ENCODE data around the gene ACTBL2.
"Not testable (repeated sequence)": the region's sequence is repeated elsewhere in the genome, so short reads cannot be mapped to it uniquely, and the experiment has no call there.

Gene ACTBL2

DNA sequence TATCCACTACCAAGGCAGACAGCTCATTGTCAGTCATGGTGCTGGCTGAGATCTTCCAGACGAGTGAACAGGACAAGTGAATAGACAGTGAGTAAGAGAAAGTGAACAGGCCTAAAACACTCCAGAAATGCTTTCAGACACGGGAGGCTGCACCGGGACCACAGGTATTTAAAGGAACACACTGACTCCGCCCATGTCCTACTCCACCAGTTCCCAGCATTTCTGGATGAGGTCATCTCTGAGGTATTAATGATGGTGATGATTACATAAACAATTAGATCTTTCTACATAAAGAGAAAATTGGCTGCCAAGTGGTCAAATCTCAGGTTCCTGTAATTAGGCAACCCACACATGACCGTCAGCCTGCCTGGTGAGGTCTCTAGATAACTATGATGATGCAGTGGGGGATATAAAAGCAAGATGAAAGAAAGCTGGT lies at the start of gene ACTBL2:
TSS of gene ACTBL2 (minus strand) at position 141 of the 436 bp plus-strand sequence. CDS start at position 37, 104 bp downstream.
- no peak for DNase-seq (ENCODE audit: extremely low read depth in 1 of 2, low read depth in 1 of 2)

DNA sequence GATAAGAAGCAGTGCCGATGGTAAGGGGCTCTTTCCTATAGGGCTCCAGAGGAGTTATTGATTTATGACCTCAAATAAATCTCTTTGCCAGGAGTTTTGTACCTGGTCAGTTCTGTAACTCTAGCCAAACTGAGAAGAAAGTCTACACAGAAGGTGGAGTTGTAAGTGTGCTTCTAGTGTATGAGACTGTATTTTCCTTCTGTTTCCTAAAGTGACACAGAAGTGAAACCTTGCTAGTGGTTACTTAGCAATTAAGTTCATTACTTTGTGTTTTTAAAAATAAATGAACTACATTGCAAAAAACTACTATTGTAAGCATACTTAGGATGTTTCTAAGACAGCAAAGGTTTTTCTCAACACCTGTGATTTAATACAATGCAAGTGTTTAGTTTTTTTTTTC lies 48.7 kb upstream of the ACTBL2 start:
- no peak for DNase-seq (ENCODE audit: extremely low read depth in 1 of 2, low read depth in 1 of 2)

DNA sequence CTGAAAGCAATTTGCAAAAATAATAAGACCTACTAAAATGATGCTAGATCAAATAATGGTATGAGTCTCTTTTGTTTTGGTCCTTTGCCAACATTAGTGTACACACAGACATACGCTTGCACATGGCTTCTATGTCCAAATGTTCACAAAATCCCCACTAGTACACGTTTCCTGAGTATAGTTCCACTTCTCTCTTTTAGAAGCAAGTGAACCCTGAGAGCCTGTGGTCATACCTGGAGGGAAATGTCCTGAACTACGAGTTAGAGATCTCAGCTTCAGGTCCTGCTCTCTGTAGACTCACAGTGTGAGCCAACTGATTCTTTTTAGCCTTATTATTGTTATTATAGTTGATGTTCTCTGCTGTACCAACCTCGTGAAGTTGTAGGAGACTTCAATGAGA lies 47.3 kb upstream of the ACTBL2 start:
- DNase-seq (ENCODE audit: extremely low read depth in 1 of 2, low read depth in 1 of 2), result no peak

DNA sequence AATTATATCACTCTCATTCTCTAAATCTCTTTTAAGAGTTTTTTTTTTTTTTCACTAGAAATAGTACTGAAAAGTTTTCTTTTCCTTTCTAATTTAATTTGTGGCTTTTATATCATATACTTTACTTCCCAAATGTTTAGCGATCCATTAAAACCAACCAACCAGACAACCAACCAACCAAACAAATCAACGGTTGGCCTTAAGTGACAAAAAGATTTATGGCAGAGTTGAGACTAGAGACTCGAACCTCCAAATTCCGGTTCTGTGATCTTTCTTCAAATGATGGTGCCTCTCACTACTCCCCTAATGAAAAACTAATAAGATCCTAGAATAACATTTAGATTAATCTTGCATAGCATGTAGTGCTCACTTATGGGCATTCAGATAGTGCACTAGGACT lies 45.3 kb upstream of the ACTBL2 start:
- DNase-seq (ENCODE audit: extremely low read depth in 1 of 2, low read depth in 1 of 2), result no peak

DNA sequence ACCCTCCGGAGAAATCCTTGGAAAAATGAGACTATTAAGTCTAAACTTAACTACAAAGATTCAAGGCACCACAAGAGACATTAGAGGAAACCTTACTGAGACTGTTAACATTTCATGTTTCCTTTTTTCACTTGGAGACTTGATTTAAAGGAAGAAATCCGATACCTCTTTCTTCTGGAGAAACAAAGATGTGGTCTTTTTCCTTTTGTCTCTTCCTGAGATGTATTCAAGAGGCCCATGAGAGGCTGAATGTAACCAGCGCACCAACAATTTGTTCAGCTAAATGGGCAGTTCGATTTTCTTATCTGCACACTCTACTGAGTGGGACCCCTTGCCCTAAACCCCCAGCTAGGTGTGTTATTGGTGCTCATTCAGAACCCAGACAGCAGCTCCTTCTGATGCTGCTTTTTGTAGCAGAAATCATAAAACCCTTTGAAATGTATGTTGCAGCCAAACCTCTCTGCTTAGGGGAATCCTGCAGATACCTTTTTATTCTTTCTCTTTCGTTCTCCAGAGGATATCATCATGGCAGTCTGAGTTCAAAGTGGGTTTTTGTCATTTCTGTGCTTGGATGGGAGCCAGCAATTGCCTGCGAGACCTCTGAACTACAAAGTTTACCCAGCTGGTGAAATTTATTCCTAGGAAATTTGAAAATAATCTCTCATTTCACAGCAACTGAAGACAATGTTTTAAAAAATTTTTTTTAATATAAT lies 41.9 kb upstream of the ACTBL2 start:
- DNase-seq (ENCODE audit: extremely low read depth in 1 of 2, low read depth in 1 of 2), result no peak

DNA sequence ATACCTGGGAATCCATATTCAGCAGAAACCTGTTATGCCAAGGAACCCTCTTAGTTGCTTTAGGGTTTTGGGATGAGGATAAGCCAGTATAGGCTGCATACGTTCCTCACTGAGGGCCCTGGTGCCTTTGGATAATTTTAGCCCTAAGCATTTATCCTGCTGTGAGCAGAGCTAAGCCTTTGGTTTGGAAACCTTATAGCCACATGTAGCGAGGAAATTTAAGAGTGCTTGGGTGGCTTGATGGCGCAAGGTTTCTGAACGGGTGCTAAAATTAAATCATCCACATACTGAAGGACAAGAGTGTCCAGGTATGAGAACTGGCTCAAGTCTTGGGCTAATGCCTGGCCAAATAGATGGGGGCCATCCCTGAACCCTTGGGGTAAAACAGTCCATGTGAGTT lies 39.9 kb upstream of the ACTBL2 start:
- not testable (repeated sequence) for DNase-seq (ENCODE audit: extremely low read depth in 1 of 2, low read depth in 1 of 2)

DNA sequence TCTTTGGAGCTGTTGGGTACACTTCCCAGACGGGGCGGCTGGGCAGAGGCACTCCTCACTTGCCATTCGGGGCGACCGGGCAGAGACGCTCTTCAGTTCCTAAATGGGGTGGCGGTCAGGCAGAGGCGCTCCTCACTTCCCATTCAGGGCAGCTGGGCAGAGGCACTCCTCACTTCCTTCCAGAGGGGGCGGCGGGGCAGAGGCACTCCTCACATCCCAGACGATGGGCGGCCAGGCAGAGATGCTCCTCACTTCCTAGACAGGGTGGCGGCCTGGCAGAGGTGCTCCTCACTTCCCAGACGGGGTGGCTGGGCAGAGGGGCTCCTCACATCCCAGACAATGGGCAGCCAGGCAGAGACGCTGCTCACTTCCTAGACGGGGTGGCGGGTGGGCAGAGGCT lies 35.8 kb upstream of the ACTBL2 start:
- not testable (repeated sequence) for DNase-seq (ENCODE audit: extremely low read depth in 1 of 2, low read depth in 1 of 2)

DNA sequence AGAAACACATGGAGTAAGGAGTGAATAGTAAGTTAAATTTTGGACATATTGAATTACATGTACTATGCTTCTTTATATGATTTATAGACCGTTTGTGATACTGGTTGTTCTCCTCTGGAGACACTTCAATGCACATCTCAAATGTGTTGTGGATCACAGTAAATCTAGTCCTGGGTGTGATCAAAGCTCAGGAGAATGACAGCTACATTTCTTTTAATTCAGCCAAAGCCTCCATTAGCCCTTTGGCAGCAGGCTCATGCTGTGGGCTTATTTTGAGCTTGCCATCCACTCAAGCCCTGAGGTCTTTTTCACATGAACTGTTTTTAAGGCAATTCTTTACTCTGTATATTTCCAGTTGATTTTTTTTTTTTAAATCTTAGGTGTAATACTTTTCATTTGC lies 34.6 kb upstream of the ACTBL2 start:
- no peak for DNase-seq (ENCODE audit: extremely low read depth in 1 of 2, low read depth in 1 of 2)

DNA sequence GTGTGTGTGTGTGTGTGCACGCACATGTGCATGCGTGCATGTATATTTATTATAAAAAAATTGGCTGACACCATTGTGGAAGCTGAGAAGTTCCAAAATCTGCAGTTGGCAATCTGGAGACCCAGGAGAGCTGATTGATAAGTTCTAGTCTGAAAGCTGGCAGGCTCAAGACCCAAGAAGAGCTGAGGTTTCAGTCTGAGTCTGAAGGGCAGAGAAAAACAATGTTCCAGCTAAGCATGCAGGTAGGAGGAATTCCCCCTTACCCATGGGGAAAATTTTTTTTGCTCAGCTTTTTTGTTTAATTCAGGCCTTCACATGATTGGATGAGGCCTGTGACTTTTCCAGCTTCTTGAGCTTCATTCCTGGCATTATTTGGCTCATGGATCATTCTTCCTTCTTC lies 31.2 kb upstream of the ACTBL2 start:
- DNase-seq (ENCODE audit: extremely low read depth in 1 of 2, low read depth in 1 of 2), result no peak

DNA sequence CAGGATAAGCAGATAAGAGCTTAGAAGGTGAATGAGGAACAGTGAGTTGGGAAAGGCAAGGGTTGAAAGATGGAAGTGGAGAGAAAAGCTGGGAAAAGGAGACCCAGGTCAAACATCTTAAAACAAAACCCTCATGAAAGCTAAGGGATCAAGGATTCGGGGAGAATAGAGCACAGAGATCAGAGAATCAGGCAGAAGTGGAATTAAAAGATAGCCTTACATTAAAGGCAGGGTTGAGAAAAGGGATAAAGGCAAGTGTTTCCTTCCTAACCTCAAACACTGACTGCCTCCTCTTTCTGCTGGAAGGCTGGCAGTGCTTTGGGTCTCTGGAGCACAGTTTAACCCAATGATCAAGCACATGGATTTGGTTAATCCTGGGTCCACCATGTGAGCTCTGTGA lies 28.7 kb upstream of the ACTBL2 start:
- DNase-seq (ENCODE audit: extremely low read depth in 1 of 2, low read depth in 1 of 2), result no peak

DNA sequence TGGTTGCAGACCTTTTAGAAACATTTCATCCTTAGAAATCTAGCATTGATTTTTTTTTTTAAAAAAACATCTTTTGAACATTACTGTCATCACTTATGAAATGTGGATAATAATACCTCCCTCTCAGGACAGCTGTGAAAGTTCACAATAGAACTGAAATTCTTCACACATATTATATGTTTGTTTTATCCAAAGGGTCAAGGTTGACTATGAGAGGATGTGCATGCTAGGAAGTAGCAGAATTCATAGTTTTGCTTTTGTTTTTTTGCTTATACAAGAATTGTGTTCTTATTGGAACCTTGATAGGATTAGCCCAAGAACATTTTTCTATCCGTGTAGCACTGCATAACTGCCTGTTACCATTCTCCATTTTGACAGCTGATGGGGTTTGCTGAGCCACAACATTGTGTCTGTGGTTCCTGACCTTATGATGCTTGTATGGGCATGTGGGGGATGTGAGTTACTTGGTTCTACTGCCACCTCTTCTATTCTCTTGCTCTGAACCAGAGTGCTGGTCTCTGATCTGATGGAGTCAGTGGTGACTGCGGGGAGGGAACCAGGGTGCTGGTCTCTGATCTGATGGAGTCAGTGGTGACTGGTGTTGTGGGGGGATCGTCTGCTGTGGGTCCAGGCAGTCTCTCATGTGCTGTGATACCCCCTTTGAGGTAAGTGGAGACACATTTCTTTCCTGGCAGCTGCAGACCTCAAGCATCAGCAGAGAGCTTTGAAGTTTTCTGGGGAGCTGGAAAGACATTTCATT lies 27.1 kb upstream of the ACTBL2 start:
- no peak for DNase-seq (ENCODE audit: extremely low read depth in 1 of 2, low read depth in 1 of 2)

DNA sequence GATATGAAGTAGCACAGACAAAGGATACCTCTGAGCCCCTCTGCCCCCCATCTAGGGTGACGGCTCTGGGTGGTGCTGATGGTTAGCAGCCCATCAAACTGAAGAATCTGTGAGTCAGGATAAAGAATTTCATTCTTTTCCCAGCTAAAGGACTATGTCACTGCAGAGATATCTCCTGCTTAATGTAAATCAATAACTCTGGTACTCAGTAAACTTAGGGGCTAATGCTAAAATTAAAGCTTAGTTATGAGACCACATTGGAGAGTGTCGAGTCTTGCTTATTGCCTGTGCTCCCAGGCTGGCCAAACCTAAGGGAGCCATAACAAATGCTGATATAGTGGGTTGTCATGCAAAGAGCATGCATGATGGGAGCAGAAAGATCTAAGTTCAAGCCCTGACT lies 25.6 kb upstream of the ACTBL2 start:
- no peak for DNase-seq (ENCODE audit: extremely low read depth in 1 of 2, low read depth in 1 of 2)

DNA sequence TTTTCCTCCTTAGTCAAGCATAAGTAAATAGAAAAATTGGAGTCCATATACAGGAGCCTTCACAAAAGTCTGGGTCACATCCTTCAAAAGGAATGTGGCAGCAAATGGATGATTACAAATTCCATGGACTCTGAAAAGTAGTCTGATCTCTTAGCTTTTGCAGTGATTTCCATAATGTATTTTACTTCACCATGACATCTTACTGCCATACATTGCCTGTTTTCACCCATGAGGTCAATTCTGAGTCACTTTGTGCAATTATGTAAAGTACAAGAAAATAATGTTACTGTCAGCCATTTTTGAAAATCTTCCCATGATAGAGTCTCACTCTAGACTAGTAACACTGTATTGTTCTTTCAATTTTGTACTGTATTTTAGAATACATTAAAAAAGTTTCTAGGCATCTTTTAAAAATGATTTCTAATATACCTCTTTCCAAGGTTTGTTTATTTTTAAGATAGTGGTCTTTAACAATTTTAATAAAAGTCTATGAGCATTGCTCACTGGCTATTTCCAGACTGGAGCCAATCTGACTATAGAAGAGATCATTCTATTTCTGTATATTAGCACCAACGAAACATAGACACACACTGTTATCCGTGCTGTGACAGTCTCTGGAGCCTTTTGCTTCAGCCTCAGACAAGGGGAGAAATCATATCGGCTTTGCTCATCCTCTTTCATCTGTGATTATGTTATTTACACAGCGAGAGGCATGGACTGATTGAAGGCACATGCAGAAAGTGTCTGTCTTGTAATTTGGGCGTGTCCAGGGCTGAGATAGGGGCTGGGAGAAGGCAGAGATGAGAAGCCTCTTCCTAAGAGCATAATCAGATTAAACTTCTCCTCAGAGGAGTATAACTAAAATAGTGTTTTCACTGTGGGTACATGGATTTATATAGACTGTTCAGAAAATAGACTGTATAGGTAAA lies 22.9 kb upstream of the ACTBL2 start:
- no peak for DNase-seq (ENCODE audit: extremely low read depth in 1 of 2, low read depth in 1 of 2)

DNA sequence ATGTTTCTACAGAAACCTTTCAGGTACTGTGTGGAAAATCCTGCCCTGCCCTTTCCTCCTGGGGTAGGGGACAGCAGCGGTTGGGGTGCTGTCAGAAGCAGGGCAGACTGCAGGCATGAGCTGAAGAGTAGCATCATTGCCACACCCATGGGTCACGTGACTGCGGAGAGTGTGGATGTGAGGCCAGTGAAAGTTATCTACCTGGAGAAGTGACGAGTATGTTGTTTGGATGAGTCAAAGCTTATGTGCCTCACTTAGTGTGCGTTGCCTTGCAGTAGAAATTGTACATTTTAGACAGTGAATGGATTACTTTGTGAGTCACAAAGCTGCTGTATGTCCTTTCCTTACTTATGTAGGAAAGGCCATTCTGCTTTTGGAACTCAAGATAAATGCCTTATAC lies 21.7 kb upstream of the ACTBL2 start:
- DNase-seq (ENCODE audit: extremely low read depth in 1 of 2, low read depth in 1 of 2), result no peak

DNA sequence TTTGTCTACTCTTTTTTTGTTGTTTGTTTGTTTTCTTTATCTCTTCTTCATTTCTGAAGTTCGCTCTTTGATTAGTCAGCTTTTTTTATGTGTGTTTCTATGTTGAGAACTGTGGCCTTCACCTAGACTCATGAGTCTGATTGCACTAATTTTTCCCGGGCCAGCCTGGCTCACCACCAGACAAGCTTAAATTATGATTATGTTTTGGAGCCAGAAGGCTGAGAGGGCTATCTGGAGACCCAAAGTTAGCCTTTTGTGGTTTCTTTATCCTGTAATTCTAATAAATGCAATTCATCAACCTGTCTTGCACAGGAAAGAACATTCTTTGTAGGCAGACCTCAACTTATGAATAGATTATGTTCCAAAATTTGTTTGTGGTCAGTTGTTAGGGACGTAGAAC lies 20.8 kb upstream of the ACTBL2 start:
- DNase-seq (ENCODE audit: extremely low read depth in 1 of 2, low read depth in 1 of 2), result no peak

DNA sequence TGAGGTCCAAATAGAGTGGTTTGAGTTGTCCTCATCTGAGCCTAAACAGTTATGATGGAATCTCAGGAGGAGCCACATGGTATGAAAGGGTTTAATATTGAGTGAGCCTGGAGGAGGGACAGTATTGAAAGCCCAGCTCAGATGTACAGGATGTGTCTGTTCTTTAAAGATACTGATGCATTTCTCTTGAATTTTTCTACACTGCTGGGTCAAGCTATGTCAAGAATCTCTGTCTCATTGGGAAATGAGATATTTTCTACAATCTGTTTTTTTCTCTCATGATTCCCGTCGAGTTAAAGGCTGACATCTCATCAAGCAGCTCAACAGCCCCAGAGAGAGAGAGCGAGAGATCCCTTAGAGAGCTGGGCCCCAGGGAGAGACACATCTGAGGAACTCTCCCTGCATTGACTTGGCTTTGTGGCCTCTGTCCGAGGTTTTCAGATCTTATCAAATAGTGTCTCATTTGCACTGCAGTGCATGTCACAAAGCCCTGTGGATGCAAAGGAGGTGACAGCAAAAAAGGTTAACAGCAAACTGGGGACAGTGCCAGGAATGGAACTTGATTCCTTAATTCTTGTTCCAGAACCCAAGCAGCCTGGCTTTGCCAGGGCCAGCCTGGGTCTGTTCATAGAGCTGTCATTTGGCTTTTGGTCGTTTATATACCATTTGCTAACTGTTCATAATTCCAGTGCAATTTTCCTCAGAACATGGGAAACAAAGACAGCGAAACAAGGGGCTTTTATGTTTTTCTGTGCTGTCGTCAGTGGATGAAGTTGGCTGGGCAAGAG lies 19.0 kb upstream of the ACTBL2 start:
- no peak for DNase-seq (ENCODE audit: extremely low read depth in 1 of 2, low read depth in 1 of 2)

DNA sequence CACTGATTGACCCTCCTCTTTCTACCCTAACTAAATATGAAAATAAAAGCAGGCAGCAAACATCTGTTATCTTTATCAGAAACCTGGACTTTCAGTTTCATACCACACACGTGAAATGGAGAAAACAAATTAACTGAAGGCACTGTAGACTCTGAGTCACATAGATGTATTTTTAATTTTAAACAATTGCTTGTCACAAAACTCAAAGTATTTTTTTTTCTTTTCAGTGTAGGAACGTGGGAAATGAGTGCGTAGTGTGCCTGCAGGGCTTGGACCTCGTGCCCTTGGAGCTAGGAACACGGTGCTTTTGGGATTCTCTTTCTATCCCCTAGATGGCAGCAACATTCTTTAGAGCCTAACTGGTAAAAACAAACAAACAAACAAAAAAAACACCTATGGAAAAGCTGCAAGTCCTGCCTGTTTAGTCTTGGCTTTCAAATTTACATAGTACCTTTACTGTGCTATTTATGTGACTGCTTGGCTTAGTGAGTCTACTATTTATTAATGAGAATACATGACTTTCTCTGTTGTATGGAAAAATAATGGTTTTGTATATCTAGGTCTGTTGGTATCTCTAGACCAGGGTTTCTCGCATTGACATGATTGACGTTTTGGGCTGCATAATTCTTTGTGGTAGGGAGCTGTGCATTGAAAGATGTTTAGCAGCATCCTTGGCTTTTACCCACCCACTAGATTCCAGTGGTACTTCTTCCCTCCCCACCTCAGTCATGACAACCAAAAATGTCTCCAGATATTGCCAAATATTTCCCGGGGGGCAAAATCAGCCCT lies 16.8 kb upstream of the ACTBL2 start:
- DNase-seq (ENCODE audit: extremely low read depth in 1 of 2, low read depth in 1 of 2), result no peak

DNA sequence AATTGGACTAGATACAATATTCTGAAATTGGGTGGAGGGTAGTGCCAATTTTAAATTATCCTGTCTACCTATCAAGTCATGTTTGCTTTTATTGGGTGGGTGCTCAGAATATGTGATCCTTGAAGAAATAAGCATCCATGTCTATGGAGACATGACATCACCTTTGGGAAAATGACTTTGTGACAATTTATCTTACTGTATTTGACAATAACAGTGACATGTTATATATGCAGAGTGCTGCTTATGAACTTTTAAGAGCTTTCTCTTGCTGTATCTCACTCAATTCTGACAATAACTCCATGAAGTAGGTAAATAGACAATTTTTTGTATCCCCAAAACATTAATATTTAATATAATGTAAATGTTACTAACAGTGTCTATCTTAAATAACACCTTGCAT lies 15.1 kb upstream of the ACTBL2 start:
- no peak for DNase-seq (ENCODE audit: extremely low read depth in 1 of 2, low read depth in 1 of 2)

DNA sequence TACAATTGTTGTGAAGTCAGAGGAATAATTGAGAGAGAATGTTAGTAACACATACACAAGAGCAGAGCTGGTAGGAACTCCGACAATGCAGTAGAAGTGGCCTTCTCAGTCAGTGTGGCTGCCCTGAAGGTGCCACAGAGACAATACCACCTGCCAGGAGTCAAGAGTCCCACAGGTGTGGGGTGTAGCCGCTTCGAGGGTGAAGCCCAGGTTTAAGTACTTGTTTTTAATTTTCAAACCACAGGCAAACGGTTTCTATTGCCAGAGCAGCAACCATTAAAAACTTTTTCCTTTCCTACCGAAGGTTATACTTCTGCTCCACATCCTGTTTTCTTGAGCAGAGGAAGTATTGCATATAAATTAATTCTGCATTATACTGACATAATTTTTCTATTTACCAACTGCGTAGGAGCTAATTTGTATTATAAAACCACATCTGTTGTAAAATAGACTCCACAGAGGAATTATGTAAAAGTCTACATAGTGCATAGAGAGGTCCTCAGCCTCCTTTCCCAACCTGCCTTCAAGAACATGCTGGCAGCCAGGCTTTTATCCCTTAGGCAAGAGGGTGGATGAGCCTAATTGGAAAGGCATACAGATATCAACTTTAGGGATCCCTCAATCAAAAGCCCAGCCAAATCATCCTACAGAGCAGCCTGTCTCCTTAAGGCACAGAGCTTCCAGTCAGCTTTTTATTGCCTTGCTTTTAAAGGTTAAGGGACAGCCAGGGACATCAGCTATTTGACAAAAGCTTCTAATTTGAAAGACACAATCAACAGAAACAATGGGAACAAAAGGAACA lies 12.9 kb upstream of the ACTBL2 start:
- no peak for DNase-seq (ENCODE audit: extremely low read depth in 1 of 2, low read depth in 1 of 2)

All from stimulated activated CD8-positive, alpha-beta memory T cell treated with anti-CD3 and anti-CD28 coated beads, Interleukin-7, amount 100 ng/mL, for 48 hours (primary cell).